CD4-positive, alpha-beta T cell (primary cell): Measurements from ENCODE around the gene FA2H. TPM values are rescaled to one million over a fixed set of nuclear protein-coding genes. Genes with fewer than 3 reads are reported as not detected.
"Not testable (repeated sequence)": the region's sequence is repeated elsewhere in the genome, so short reads cannot be mapped to it uniquely, and the experiment has no call there.

ENCODE experiments used
- ATAC-seq: fragments of 200-7000 bp; cut with Tn5 transposase; one replicate; pipeline ENCODE4 v1.10.0; 2022; ENCODE audit warnings: mild to moderate bottlenecking; ENCODE audit not compliant: poor library complexity
- CTCF ChIA-PET: fragments of 350-600 bp; sonication (Branson Sonifier 250); formaldehyde crosslinking; loops from one replicate; lab custom pipeline; 2021; ENCODE audit warnings: antibody characterized with exemption, inconsistent platforms; lab: Charles Lee
- POLR2A ChIA-PET: fragments of 350-600 bp; sonication (Branson Sonifier 250); formaldehyde crosslinking; loops from one replicate; lab custom pipeline; 2021; ENCODE audit warnings: antibody characterized with exemption, inconsistent platforms; lab: Charles Lee
- DNase-seq, 14 experiments: peaks; one replicate each; pipeline ENCODE4 v3.0.0-alpha.2; 2013 to 2020; ENCODE audit warnings: mixed read lengths in 2 of 14
- H3K27ac ChIP-seq, 2 donors: one replicate each; pipeline versions ENCODE4 v1.5.1 to v1.7.0; 2013; ENCODE audit warnings: low read length in 2 of 2, low read depth in 1 of 2, mild to moderate bottlenecking in 1 of 2
- H3K27me3 ChIP-seq, 2 experiments: 1 replicate in 1 of 2; 2 replicates in 1 of 2; pipeline versions ENCODE4 v1.6.1 to v1.7.0; 2013; ENCODE audit warnings: low read length in 2 of 2, control low read depth in 1 of 2, mild to moderate bottlenecking in 1 of 2, moderate library complexity in 1 of 2; ENCODE audit not compliant: insufficient read depth in 2 of 2, control insufficient read depth in 1 of 2
- H3K36me3 ChIP-seq: one replicate; pipeline ENCODE4 v1.6.1; 2013; ENCODE audit warnings: low read length, control low read depth; ENCODE audit not compliant: insufficient read depth
- H3K4me1 ChIP-seq: one replicate; pipeline ENCODE4 v1.6.1; 2013; ENCODE audit warnings: low read length, control low read depth; ENCODE audit not compliant: insufficient read depth
- H3K4me3 ChIP-seq: one replicate; pipeline ENCODE4 v1.5.1; 2013; ENCODE audit warnings: mild to moderate bottlenecking, low read length, moderate library complexity
- H3K9me3 ChIP-seq, 2 experiments: 1 replicate in 1 of 2; 2 replicates in 1 of 2; pipeline versions ENCODE4 v1.6.1 to v1.7.0; 2013; ENCODE audit warnings: low read length in 2 of 2, mild to moderate bottlenecking in 2 of 2, control low read depth in 1 of 2, moderate library complexity in 1 of 2; ENCODE audit not compliant: control insufficient read depth in 1 of 2, insufficient read depth in 1 of 2
- H3K27ac Mint-ChIP-seq: one replicate; pipeline ENCODE4 v1.8.0; 2020; ENCODE audit warnings: mixed read lengths
- H3K27me3 Mint-ChIP-seq: one replicate; pipeline ENCODE4 v1.8.0; 2021; ENCODE audit warnings: mixed read lengths
- H3K36me3 Mint-ChIP-seq: one replicate; pipeline ENCODE4 v1.8.0; 2021; ENCODE audit warnings: low read depth, mixed read lengths
- H3K4me1 Mint-ChIP-seq: one replicate; pipeline ENCODE4 v1.8.0; 2021; ENCODE audit warnings: low read depth, mixed read lengths
- H3K4me3 Mint-ChIP-seq: one replicate; pipeline ENCODE4 v1.8.0; 2020; ENCODE audit warnings: mild to moderate bottlenecking, mixed read lengths
- H3K9me3 Mint-ChIP-seq: one replicate; pipeline ENCODE4 v1.8.0; 2020; ENCODE audit warnings: mixed read lengths
- CTCF ChIP-seq: fragments of 200-600 bp; IDR thresholded peaks from one replicate; pipeline ENCODE4 v1.8.0; 2022; ENCODE audit warnings: antibody characterized with exemption, mild to moderate bottlenecking
- intact Hi-C, 2 experiments: fragments of 100-400 bp; cut with DNase I in 1 of 2; cut with micrococcal nuclease in 1 of 2; formaldehyde crosslinking; loops; one replicate each; pipeline versions ENCODE4 v1.15.1 to v1.9.0; 2023 to 2025; cut with DNase I, micrococcal nuclease
- total RNA-seq, 174 experiments: library from RNA in 2 of 174; stranded (reverse) in 2 of 174; gene quantifications; one replicate each; pipeline ENCODE4 v1.2.3 and lab custom pipeline; 2021 to 2026

The FA2H gene
- total RNA-seq, 2 experiments from 2014 or later = not detected

DNA sequence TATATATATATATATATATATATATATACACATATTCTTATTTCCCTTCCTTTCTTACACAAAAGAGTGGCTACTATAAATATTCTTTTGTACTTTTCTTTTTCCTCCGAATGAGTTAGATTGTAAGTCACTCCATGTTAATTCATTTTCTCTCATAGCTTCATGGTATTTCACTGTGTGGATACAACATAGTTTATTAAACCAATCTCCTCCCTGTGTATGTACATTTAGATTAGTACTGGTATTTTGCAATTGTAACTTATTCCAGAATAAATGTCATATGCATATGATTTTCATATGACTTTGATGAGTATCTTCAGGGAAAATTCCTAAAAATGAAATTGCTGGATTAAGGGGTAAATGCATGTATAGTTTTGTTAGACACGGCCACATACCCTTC is 20.0 kb upstream of the FA2H start:
- H3K4me1 ChIP-seq = no peaks in the 10 kb centered on the region
- Mint-ChIP-seq H3K4me1 (no peaks in the 10 kb centered on the region), H3K27ac (no peak overlapping the region), H3K27me3 (peaks cover 23% of the 10 kb centered on the region), H3K9me3 (no peaks in the 10 kb centered on the region), H3K36me3 (no peaks in the 10 kb centered on the region), H3K4me3 (no peak overlapping the region)
- POLR2A ChIA-PET = no interaction called here
- no peak for DNase-seq
- CTCF ChIA-PET = interaction anchor here (0.6 kb wide), 2 partner anchors 20 to 288 kb away, joined by 3 to 4 read pairs; no protein-coding TSS in a partner anchor
- no peak overlapping the region for H3K4me3 ChIP-seq
- H3K9me3 ChIP-seq = peaks cover 0 to 3% of the 10 kb centered on the region in 2 experiments
- H3K36me3 ChIP-seq = no peaks in the 10 kb centered on the region
- H3K27me3 ChIP-seq = peaks cover 4 to 9% of the 10 kb centered on the region in 2 experiments
- TF ChIP-seq CTCF = no peak
- no peak for ATAC-seq
- no peak overlapping the region for H3K27ac ChIP-seq
- intact Hi-C loops = no loop called here

- ATAC-seq (no peak), DNase-seq (no peak)
- no peaks in the 10 kb centered on the region for H3K4me1 ChIP-seq
- Mint-ChIP-seq H3K4me3 (no peak overlapping the region), H3K27ac (no peak overlapping the region), H3K9me3 (no peaks in the 10 kb centered on the region), H3K4me1 (no peaks in the 10 kb centered on the region), H3K36me3 (no peaks in the 10 kb centered on the region), H3K27me3 (peaks cover 29% of the 10 kb centered on the region)
- intact Hi-C loops = no loop called here
- ChIA-PET CTCF (no interaction called here), POLR2A (no interaction called here)
- no peaks in the 10 kb centered on the region for H3K36me3 ChIP-seq
- H3K27ac ChIP-seq = no peak overlapping the region
- H3K9me3 ChIP-seq = peaks cover 0 to 3% of the 10 kb centered on the region in 2 experiments
- peaks cover 4 to 9% of the 10 kb centered on the region in 2 experiments for H3K27me3 ChIP-seq
- no peak overlapping the region for H3K4me3 ChIP-seq
- no peak for TF ChIP-seq CTCF
Observed at GRCh38 chr16:74793571-74793970, 19.0 kb upstream of the FA2H start.

GRCh38 chr16:74792225-74792624 is 17.6 kb upstream of the FA2H start:
- ChIA-PET CTCF (no interaction called here), POLR2A (no interaction called here)
- no peak overlapping the region for H3K4me3 Mint-ChIP-seq
- no peaks in the 10 kb centered on the region for H3K4me1 ChIP-seq
- no peak for ATAC-seq
- no peak for TF ChIP-seq CTCF
- peaks cover 6 to 9% of the 10 kb centered on the region in 2 experiments for H3K27me3 ChIP-seq
- no peak overlapping the region for H3K27ac Mint-ChIP-seq
- no peak for DNase-seq
- H3K27ac ChIP-seq = no peak overlapping the region
- H3K36me3 ChIP-seq = no peaks in the 10 kb centered on the region
- intact Hi-C loops = no loop called here
- H3K4me3 ChIP-seq = no peak overlapping the region
- H3K9me3 ChIP-seq = peaks cover 0 to under 1% of the 10 kb centered on the region in 2 experiments
- H3K9me3 Mint-ChIP-seq = no peaks in the 10 kb centered on the region
- H3K36me3 Mint-ChIP-seq = no peaks in the 10 kb centered on the region
- peaks cover 31% of the 10 kb centered on the region for H3K27me3 Mint-ChIP-seq
- no peaks in the 10 kb centered on the region for H3K4me1 Mint-ChIP-seq

- H3K4me3 ChIP-seq, H3K27ac ChIP-seq, POLR2A ChIA-PET, intact Hi-C loops, ATAC-seq, H3K4me1 Mint-ChIP-seq, DNase-seq, H3K27me3 ChIP-seq, H3K36me3 ChIP-seq, H3K9me3 ChIP-seq, H3K4me1 ChIP-seq, H3K36me3 Mint-ChIP-seq, CTCF ChIA-PET, H3K4me3 Mint-ChIP-seq, H3K9me3 Mint-ChIP-seq, H3K27ac Mint-ChIP-seq: not testable (repeated sequence)
- H3K27me3 Mint-ChIP-seq = peaks cover 31% of the 10 kb centered on the region
Observed at GRCh38 chr16:74791749-74792148, 17.1 kb upstream of the FA2H start.
